KMS-11 (cell line): ENCODE results near the gene AK1.

Experiments used
- H2AFZ ChIP-seq: fragments of 200-600 bp; sonication (generic); 2 replicates; pipeline ENCODE4 v1.6.1; 2016; ENCODE audit warnings: antibody characterized with exemption, mixed run types, low read depth
- H3K27ac ChIP-seq: fragments of 200-600 bp; sonication (generic); 2 replicates; pipeline ENCODE4 v1.6.1; 2016; ENCODE audit warnings: mild to moderate bottlenecking, mixed run types
- H3K27me3 ChIP-seq: fragments of 200-600 bp; sonication (generic); 2 replicates; pipeline ENCODE4 v1.6.1; 2017; ENCODE audit warnings: mild to moderate bottlenecking, low read depth, mixed run types, moderate library complexity; ENCODE audit not compliant: insufficient read depth
- H3K36me3 ChIP-seq: fragments of 200-600 bp; sonication (generic); 2 replicates; pipeline ENCODE4 v1.6.1; 2017; ENCODE audit warnings: mild to moderate bottlenecking, mixed run types; ENCODE audit not compliant: insufficient read depth
- H3K4me1 ChIP-seq: fragments of 200-600 bp; sonication (generic); 2 replicates; pipeline ENCODE4 v1.6.1; 2016; ENCODE audit warnings: mild to moderate bottlenecking, low read depth, mixed run types; ENCODE audit not compliant: poor library complexity, severe bottlenecking
- H3K4me2 ChIP-seq: fragments of 200-600 bp; sonication (generic); 2 replicates; pipeline ENCODE4 v1.7.0; 2016; ENCODE audit warnings: mild to moderate bottlenecking, mixed run types
- H3K4me3 ChIP-seq: fragments of 200-600 bp; sonication (generic); IDR thresholded peaks from 2 replicates; pipeline ENCODE4 v1.6.1; 2017; ENCODE audit warnings: low read depth, low read length, mixed read lengths; ENCODE audit not compliant: insufficient read depth
- H3K79me2 ChIP-seq: fragments of 200-600 bp; sonication (generic); 2 replicates; pipeline ENCODE4 v1.6.1; 2016; ENCODE audit warnings: low read depth, mixed run types; ENCODE audit not compliant: insufficient read depth
- H3K9ac ChIP-seq: fragments of 200-600 bp; sonication (generic); 2 replicates; pipeline ENCODE4 v1.6.1; 2016; ENCODE audit warnings: mild to moderate bottlenecking, mixed run types
- H4K20me1 ChIP-seq: fragments of 200-600 bp; sonication (generic); 2 replicates; pipeline ENCODE4 v1.6.1; 2016; ENCODE audit warnings: mild to moderate bottlenecking, mixed run types; ENCODE audit not compliant: insufficient read depth
- TF ChIP-seq, protein P1 (sequence below): fragments of 200-600 bp; sonication (generic); conservative IDR thresholded peaks from 2 replicates; pipeline ENCODE4 v1.6.1; 2017; ENCODE audit warnings: low read depth, mild to moderate bottlenecking, antibody characterized with exemption, low read length, moderate library complexity, mixed read lengths

The AK1 gene

DNA sequence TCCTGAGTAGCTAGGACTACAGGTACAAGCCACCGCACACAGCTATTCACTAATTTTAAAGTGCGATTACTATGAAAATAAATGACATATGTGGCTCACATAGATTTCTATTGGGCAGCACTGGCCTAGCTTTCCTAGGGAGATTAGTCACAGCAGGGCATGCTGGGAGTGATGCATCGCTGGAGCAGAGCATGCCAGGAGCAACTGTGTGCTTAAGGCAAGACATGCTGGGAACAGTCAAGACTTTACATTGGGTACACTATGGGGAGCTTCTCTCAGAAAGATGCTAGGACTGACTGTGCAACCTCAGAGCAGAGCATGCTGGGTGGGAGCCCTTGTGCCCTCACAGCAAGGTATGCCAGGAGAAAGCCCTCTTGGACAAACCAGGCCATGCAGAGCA is 12.6 kb upstream of the AK1 start:
- H3K9ac ChIP-seq = no peak overlapping the region
- no peaks in the 10 kb centered on the region; the same call in 1 of the 2 replicates for H3K36me3 ChIP-seq
- TF ChIP-seq, protein P1, sequence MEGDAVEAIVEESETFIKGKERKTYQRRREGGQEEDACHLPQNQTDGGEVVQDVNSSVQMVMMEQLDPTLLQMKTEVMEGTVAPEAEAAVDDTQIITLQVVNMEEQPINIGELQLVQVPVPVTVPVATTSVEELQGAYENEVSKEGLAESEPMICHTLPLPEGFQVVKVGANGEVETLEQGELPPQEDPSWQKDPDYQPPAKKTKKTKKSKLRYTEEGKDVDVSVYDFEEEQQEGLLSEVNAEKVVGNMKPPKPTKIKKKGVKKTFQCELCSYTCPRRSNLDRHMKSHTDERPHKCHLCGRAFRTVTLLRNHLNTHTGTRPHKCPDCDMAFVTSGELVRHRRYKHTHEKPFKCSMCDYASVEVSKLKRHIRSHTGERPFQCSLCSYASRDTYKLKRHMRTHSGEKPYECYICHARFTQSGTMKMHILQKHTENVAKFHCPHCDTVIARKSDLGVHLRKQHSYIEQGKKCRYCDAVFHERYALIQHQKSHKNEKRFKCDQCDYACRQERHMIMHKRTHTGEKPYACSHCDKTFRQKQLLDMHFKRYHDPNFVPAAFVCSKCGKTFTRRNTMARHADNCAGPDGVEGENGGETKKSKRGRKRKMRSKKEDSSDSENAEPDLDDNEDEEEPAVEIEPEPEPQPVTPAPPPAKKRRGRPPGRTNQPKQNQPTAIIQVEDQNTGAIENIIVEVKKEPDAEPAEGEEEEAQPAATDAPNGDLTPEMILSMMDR = no peak
- H3K27ac ChIP-seq = no peak overlapping the region
- H3K27me3 ChIP-seq = no peaks in the 10 kb centered on the region
- H3K4me3 ChIP-seq = no peak overlapping the region
- H4K20me1 ChIP-seq = no peaks in the 10 kb centered on the region
- H3K79me2 ChIP-seq = no peaks in the 10 kb centered on the region
- H2AFZ ChIP-seq = no peak overlapping the region
- no peaks in the 10 kb centered on the region for H3K4me1 ChIP-seq
- no peak overlapping the region for H3K4me2 ChIP-seq

DNA sequence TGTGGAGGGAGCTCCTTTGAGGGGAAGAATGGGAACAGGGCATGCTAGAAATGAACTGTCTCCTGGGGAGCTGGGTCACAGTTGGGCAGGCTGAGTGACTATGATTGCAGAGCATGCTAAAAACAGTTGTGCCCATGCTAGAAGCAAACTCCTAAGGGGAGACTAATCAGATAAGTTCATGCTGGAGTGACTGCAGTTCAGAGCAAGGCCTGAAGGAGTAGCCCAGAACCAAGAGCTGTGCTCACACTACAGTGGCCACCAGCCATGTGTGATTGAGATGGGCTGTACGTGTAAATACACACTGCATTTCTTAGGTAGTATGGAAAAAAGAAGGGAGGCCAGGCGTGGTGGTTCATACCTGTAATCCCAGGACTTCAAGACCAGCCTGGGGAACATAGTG is 10.3 kb upstream of the AK1 start:
- H3K27me3 ChIP-seq = no peaks in the 10 kb centered on the region

GRCh38 chr9:127886401-127886972 is 9.0 kb upstream of the AK1 start:
- H3K36me3 ChIP-seq = no peaks in the 10 kb centered on the region
- H3K4me3 ChIP-seq = no peak overlapping the region
- no peaks in the 10 kb centered on the region for H4K20me1 ChIP-seq
- TF ChIP-seq, protein P1 = no peak
- no peak overlapping the region for H3K4me2 ChIP-seq
- no peak overlapping the region for H2AFZ ChIP-seq
- H3K79me2 ChIP-seq = no peaks in the 10 kb centered on the region
- no peaks in the 10 kb centered on the region for H3K27me3 ChIP-seq
- H3K4me1 ChIP-seq = no peaks in the 10 kb centered on the region
- no peak overlapping the region for H3K9ac ChIP-seq
- H3K27ac ChIP-seq = no peak overlapping the region

More for the DNA sequence above, 10.3 kb upstream of the AK1 start:
- no peaks in the 10 kb centered on the region for H3K4me1 ChIP-seq
- no peaks in the 10 kb centered on the region for H3K79me2 ChIP-seq
- no peak overlapping the region for H3K27ac ChIP-seq
- no peak overlapping the region for H3K9ac ChIP-seq
- H4K20me1 ChIP-seq = no peaks in the 10 kb centered on the region
- no peaks in the 10 kb centered on the region for H3K36me3 ChIP-seq
- H3K4me3 ChIP-seq = no peak overlapping the region
- no peak overlapping the region for H2AFZ ChIP-seq
- TF ChIP-seq, protein P1 = no peak
- H3K4me2 ChIP-seq = no peak overlapping the region

DNA sequence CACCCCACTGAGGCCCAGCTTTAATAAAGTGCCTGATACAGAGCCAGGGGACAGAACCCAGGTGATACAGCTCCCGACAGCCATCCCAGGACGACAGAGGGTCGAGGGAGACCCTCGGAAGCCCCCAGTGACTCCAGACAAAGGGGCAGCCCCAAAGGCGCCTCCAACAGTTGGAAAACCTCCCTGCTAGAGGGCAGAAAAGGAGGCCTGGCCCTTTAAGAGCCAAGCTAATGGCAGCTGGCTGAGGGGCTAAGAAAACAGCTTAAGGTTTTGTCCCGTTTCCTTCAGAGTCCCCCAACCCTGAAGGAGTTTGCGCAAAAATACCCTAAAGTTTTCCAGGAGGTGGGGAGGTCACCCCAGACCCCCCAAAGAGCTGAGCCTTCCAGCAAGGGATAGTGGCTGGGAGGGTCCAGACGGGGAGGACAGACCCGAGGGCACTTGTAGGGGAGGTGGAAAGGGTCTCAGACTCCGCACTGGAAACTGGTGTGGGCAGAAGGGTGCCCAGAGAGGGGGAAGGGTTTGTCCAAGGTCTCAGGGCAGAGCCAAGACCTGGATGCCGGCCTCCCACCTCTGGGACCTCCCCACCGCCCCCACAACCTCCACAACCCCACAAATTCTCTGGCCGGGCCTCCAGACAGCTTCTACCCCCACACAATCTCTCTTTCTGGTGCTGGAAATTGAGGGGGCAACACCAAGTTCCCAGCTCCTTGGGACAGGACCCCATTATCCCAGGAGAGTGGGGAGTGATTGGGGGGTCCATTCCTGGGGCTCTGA is 8.2 kb upstream of the AK1 start:
- no peak overlapping the region for H3K4me2 ChIP-seq
- no peaks in the 10 kb centered on the region for H3K4me1 ChIP-seq
- H3K27me3 ChIP-seq = no peaks in the 10 kb centered on the region
- no peaks in the 10 kb centered on the region for H3K79me2 ChIP-seq
- H3K9ac ChIP-seq = no peak overlapping the region
- H2AFZ ChIP-seq = no peak overlapping the region
- H3K4me3 ChIP-seq = no peak overlapping the region
- TF ChIP-seq, protein P1 = no peak
- no peaks in the 10 kb centered on the region for H3K36me3 ChIP-seq
- H4K20me1 ChIP-seq = no peaks in the 10 kb centered on the region
- no peak overlapping the region for H3K27ac ChIP-seq
